ENCODE results near the gene GOLPH3L. TPM values are rescaled to one million over a fixed set of nuclear protein-coding genes. Genes with fewer than 3 reads are reported as not detected.

The GOLPH3L gene
- total RNA-seq, 4 donors from 2014 or later = 16.8 to 29.2 (median 19.1) TPM

GRCh38 chr1:150626150-150626549, 70.8 kb downstream of the GOLPH3L start:
- TF ChIP-seq CTCF (IDR thresholded peaks at IDR 0.05; ENCODE audit: low read depth) = no peak

GRCh38 chr1:150622303-150622975, 74.5 kb downstream of the GOLPH3L start:
- TF ChIP-seq CTCF (IDR thresholded peaks at IDR 0.05; ENCODE audit: low read depth) = no peak

- no peak for TF ChIP-seq CTCF (IDR thresholded peaks at IDR 0.05; ENCODE audit: low read depth)
Measured at GRCh38 chr1:150621497-150622302, 75.3 kb downstream of the GOLPH3L start.

GRCh38 chr1:150620919-150621318, 76.0 kb downstream of the GOLPH3L start:
- no peak for TF ChIP-seq CTCF (IDR thresholded peaks at IDR 0.05; ENCODE audit: low read depth)

DNA sequence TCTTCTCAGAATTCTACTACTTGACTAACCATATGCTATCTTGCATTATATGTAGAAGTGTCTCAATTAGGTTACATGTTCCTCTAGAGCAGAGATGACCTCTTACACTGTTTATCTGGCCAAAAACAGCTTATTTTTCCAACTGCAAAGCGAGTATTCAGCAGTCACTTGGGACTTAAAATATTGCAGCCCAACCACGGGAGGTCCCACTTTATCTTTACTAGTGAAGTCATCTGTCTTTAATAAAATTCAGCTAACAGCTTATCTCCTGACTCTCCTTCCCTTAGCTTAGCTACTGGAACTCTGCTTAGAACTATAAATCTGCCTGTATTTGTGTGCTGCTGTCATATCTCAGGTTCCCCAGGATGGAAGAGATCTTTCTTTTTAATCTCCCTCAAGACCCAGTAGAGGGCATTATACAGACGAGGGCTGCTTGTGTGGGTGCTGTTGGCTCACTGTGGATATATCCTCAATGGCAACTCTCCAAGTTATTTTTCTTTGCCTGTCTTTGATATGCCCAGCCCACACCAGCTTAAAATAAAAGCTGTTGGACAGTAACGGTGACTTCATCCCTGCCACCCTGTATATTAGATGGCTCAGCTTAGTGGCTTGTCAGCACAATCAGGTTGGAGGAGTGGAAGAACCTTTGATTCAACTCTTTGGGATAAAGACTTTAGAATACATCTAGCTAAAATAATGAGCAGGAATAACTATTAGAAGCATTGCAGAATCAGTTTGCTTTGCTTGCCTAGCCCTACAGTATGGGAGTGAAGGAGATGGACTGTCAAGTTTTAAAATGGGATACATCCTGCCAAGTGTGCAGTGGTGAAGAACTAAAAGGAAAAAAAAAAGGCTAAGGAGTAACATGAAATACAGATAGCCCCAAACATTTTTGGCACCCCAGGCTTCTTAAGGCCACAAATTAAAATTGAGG, 77.1 kb downstream of the GOLPH3L start:
- no peak for TF ChIP-seq CTCF (IDR thresholded peaks at IDR 0.05; ENCODE audit: low read depth)

DNA sequence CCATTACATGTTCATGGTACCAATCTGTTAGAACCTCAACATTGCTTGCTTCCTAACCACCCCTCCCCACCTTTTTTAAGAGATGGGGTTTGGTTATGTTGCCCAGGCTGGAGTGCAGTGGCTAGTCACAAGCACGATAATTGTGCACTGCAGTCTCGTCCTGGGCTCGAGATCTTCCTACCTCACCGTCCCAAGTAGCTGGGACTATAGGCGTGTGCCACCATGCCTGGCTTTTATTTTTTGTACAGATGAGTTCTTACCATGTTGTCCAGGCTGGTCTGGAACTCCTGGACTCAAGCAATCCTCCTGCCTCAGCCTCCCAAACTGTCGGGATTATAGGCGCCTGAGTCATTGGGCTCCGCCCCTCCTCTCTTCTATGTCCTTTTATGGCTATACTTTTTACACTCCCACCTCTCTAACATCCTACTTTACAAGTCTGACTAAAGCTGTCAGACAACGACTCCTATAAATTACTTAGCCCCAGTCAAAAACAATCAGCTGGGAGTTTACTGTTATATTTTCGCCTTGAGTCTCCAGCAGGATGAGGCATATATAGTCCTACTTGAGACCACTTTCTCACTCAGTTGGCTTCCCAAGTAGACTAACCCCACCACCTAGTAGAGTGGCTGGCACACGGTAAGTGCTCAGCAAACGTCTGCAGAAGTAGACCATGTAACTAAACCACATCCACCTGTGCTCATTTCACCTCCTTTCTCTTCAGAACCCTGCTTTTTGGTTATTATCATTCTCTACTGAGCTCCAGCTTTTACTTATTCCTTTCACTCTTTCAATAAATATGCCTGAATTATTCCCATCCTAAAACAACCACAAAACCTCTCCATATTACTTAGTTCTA, 81.4 kb downstream of the GOLPH3L start:
- no peak for TF ChIP-seq CTCF (IDR thresholded peaks at IDR 0.05; ENCODE audit: low read depth)
